Fibroblast of lung (primary cell): Measurements from ENCODE around the gene TIMMDC1. TPM values are rescaled to one million over a fixed set of nuclear protein-coding genes. Genes with fewer than 3 reads are reported as not detected.

ENCODE experiments used
- DNase-seq, 2 donors: peaks; one replicate each; pipeline versions ENCODE4 v3.0.0 to v3.0.0-alpha.2; 2010; ENCODE audit warnings: low read depth in 2 of 2
- H2AFZ ChIP-seq: 2 replicates; pipeline ENCODE4 v1.5.1; 2012; ENCODE audit warnings: low read length, control low read depth, inconsistent platforms
- H3K27ac ChIP-seq: 2 replicates; pipeline ENCODE4 v1.5.1; 2011; ENCODE audit warnings: low read length, control low read depth; ENCODE audit not compliant: insufficient read depth
- H3K27me3 ChIP-seq: 2 replicates; pipeline ENCODE4 v1.5.1; 2011; ENCODE audit warnings: mild to moderate bottlenecking, low read length; ENCODE audit not compliant: control insufficient read depth, insufficient read depth
- H3K36me3 ChIP-seq: 2 replicates; pipeline ENCODE4 v1.5.1; 2011; ENCODE audit warnings: low read length; ENCODE audit not compliant: control insufficient read depth, insufficient read depth
- H3K4me1 ChIP-seq: 2 replicates; pipeline ENCODE4 v1.5.1; 2011; ENCODE audit warnings: low read length; ENCODE audit not compliant: control insufficient read depth, insufficient read depth; ENCODE audit errors: extremely low read depth
- H3K4me2 ChIP-seq: 2 replicates; pipeline ENCODE4 v1.5.1; 2011; ENCODE audit warnings: low read length, control low read depth; ENCODE audit not compliant: insufficient read depth; ENCODE audit errors: extremely low read depth
- H3K4me3 ChIP-seq, 4 experiments: fragments of 200-600 bp in 1 of 4; sonication (generic) in 1 of 4; replicated peaks in 1 of 4; 2 replicates each; pipeline ENCODE4 v1.5.1; 2011 to 2016; ENCODE audit warnings: low read length in 4 of 4, low read depth in 3 of 4, mild to moderate bottlenecking in 3 of 4, control low read depth in 2 of 4, inconsistent platforms in 1 of 4, mixed read lengths in 1 of 4; ENCODE audit not compliant: insufficient read depth in 1 of 4; ENCODE audit errors: control extremely low read depth in 1 of 4
- H3K79me2 ChIP-seq: 2 replicates; pipeline ENCODE4 v1.5.1; 2012; ENCODE audit warnings: mild to moderate bottlenecking, low read length, inconsistent platforms; ENCODE audit not compliant: control insufficient read depth, insufficient read depth
- H3K9ac ChIP-seq: 2 replicates; pipeline ENCODE4 v1.5.1; 2011; ENCODE audit warnings: mild to moderate bottlenecking, low read length, control low read depth; ENCODE audit not compliant: insufficient read depth
- H3K9me3 ChIP-seq: 2 replicates; pipeline ENCODE4 v1.5.1; 2012; ENCODE audit warnings: low read depth, low read length; ENCODE audit not compliant: control insufficient read depth, insufficient read depth
- H4K20me1 ChIP-seq: 2 replicates; pipeline ENCODE4 v1.5.1; 2011; ENCODE audit warnings: low read length; ENCODE audit not compliant: control insufficient read depth, insufficient read depth; ENCODE audit errors: extremely low read depth
- EZH2 ChIP-seq: IDR thresholded peaks from 2 replicates; pipeline ENCODE4 v1.5.1; 2012; ENCODE audit warnings: low read length, control low read depth, mild to moderate bottlenecking; ENCODE audit errors: missing control alignments
- polyA plus RNA-seq, 2 donors: library from polyadenylated mRNA; depleted of rRNA in 1 of 2; stranded (reverse) in 1 of 2; unstranded in 1 of 2; fragments of >200 nt; gene quantifications; 2 replicates each; pipeline ENCODE4 v1.2.1, GENCODE V29; 2011 to 2012; ENCODE audit warnings: missing spikeins in 1 of 2
- total RNA-seq: library from RNA; depleted of rRNA; stranded (reverse); fragments of >200 nt; gene quantifications from 2 replicates; pipeline ENCODE4 v1.2.1, GENCODE V29; 2014
- TF ChIP-seq, protein P1 (sequence below), 2 donors: IDR thresholded peaks in 1 of 2; conservative IDR thresholded peaks in 1 of 2; 1 replicate in 1 of 2; 2 replicates in 1 of 2; pipeline ENCODE4 v1.5.1; 2011 to 2012; ENCODE audit warnings: low read length in 2 of 2, control low read depth in 1 of 2, inconsistent platforms in 1 of 2, low read depth in 1 of 2, mild to moderate bottlenecking in 1 of 2

The TIMMDC1 gene
- total and polyA plus RNA-seq, 2 donors (not counting 1 experiment from before 2014, with no cell fraction given) = 59.5 to 60.1 TPM

GRCh38 chr3:119506631-119507030 is 8.3 kb downstream of the TIMMDC1 start:
- Histone ChIP-seq H3K79me2 (no peaks in the 10 kb centered on the region), H3K27me3 (no peaks in the 10 kb centered on the region), H3K9me3 (no peaks in the 10 kb centered on the region), H3K9ac (no peak overlapping the region), H3K4me3 (no peak overlapping the region), H3K4me2 (no peak overlapping the region), H2AFZ (no peak overlapping the region), H3K27ac (no peak overlapping the region), H3K4me1 (no peaks in the 10 kb centered on the region), H3K36me3 (peaks cover 3% of the 10 kb centered on the region), H4K20me1 (no peaks in the 10 kb centered on the region)
- TF ChIP-seq, protein P1, sequence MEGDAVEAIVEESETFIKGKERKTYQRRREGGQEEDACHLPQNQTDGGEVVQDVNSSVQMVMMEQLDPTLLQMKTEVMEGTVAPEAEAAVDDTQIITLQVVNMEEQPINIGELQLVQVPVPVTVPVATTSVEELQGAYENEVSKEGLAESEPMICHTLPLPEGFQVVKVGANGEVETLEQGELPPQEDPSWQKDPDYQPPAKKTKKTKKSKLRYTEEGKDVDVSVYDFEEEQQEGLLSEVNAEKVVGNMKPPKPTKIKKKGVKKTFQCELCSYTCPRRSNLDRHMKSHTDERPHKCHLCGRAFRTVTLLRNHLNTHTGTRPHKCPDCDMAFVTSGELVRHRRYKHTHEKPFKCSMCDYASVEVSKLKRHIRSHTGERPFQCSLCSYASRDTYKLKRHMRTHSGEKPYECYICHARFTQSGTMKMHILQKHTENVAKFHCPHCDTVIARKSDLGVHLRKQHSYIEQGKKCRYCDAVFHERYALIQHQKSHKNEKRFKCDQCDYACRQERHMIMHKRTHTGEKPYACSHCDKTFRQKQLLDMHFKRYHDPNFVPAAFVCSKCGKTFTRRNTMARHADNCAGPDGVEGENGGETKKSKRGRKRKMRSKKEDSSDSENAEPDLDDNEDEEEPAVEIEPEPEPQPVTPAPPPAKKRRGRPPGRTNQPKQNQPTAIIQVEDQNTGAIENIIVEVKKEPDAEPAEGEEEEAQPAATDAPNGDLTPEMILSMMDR (conservative IDR thresholded peaks at IDR 0.05 in 1 of 2, IDR thresholded peaks at IDR 0.05 in 1 of 2; ENCODE audit: low read depth in 1 of 2, low read length in 2 of 2) = no peak
- no peak for TF ChIP-seq EZH2
- no peak for DNase-seq

GRCh38 chr3:119507404-119507803 is 9.1 kb downstream of the TIMMDC1 start:
- Histone ChIP-seq H2AFZ (no peak overlapping the region), H3K4me1 (no peaks in the 10 kb centered on the region), H3K27ac (no peak overlapping the region), H4K20me1 (no peaks in the 10 kb centered on the region), H3K36me3 (peaks cover 3% of the 10 kb centered on the region), H3K9me3 (no peaks in the 10 kb centered on the region), H3K79me2 (no peaks in the 10 kb centered on the region), H3K9ac (no peak overlapping the region), H3K4me3 (no peak overlapping the region), H3K4me2 (no peak overlapping the region), H3K27me3 (no peaks in the 10 kb centered on the region)
- DNase-seq = no peak
- TF ChIP-seq, protein P1 (conservative IDR thresholded peaks at IDR 0.05 in 1 of 2, IDR thresholded peaks at IDR 0.05 in 1 of 2; ENCODE audit: low read depth in 1 of 2, low read length in 2 of 2) = no peak
- no peak for TF ChIP-seq EZH2

DNA sequence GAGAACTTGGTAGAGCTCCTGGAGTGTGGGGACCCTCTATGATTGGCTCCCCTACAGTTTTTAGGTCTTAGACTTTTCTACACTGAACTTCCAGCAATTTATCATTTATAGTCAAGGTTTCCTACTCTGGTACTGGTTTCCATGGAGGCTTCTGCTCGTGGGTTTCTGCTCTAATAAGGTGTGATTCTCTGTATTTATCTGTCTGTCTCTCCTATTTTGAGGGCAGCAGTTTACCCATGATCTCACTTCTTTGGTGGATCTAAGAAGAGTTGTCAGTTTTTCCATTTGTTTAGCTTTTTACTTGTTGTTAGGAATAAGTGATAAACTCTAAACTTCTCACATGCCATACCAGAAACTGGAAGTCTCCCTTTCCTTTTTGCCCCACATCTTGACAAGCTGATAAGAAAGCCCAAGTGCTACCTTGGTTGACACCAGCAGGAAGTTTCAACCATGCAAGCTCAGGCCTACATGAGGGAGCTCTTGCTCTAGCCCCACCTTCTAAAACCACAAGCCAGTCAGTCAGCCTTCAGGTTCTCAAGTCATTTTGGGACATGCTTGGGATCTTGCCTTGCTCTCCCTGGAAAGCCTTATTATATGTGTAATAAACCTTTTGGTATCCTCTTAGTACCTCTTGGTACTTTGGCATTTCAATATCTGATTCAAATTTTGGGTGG is 10.0 kb downstream of the TIMMDC1 start:
- Histone ChIP-seq H3K9ac (no peak overlapping the region), H3K36me3 (peaks cover 3% of the 10 kb centered on the region), H3K4me1 (no peaks in the 10 kb centered on the region), H3K79me2 (no peaks in the 10 kb centered on the region), H3K27me3 (no peaks in the 10 kb centered on the region), H3K4me2 (no peak overlapping the region), H3K27ac (no peak overlapping the region), H4K20me1 (no peaks in the 10 kb centered on the region), H2AFZ (no peak overlapping the region), H3K9me3 (no peaks in the 10 kb centered on the region), H3K4me3 (no peak overlapping the region)
- DNase-seq = no peak
- TF ChIP-seq, protein P1 (conservative IDR thresholded peaks at IDR 0.05 in 1 of 2, IDR thresholded peaks at IDR 0.05 in 1 of 2; ENCODE audit: low read depth in 1 of 2, low read length in 2 of 2) = no peak
- TF ChIP-seq EZH2 = no peak
